ENCODE measurements around the gene ILF2.

The ILF2 gene

GRCh38 chr1:153627715-153628626 lies 42.8 kb downstream of the ILF2 start, which contains the start of gene S100A1:
Gene S100A1, plus strand, starts transcription at chr1:153628434. Its CDS starts 2,088 bp downstream, at chr1:153630522.
- no peak for DNase-seq (ENCODE audit: low read depth in 2 of 2)

- peak; percentile 80 to 81 for DNase-seq (ENCODE audit: low read depth in 2 of 2)
Measured at GRCh38 chr1:153626904-153627714, 43.7 kb downstream of the ILF2 start, which contains the start of gene S100A13. Gene S100A13, minus strand, starts transcription at chr1:153627505. Its CDS starts 1,033 bp downstream, at chr1:153626472.

GRCh38 chr1:153626477-153626903 lies 44.3 kb downstream of the ILF2 start:
- no peak for DNase-seq (ENCODE audit: low read depth in 2 of 2)

- DNase-seq (ENCODE audit: low read depth in 2 of 2), result no peak
Measured at GRCh38 chr1:153624965-153625611, 45.7 kb downstream of the ILF2 start.

GRCh38 chr1:153623101-153623500 lies 47.7 kb downstream of the ILF2 start:
- DNase-seq (ENCODE audit: low read depth in 2 of 2), result no peak

- DNase-seq (ENCODE audit: low read depth in 2 of 2), result no peak
Measured at GRCh38 chr1:153619171-153619570, 51.6 kb downstream of the ILF2 start.

- no peak for DNase-seq (ENCODE audit: low read depth in 2 of 2)
Measured at GRCh38 chr1:153617663-153618062, 53.1 kb downstream of the ILF2 start.

- DNase-seq (ENCODE audit: low read depth in 2 of 2), result no peak
Measured at GRCh38 chr1:153616917-153617311, 53.9 kb downstream of the ILF2 start.

- no peak for DNase-seq (ENCODE audit: low read depth in 2 of 2)
Measured at GRCh38 chr1:153616144-153616916, 54.5 kb downstream of the ILF2 start, which contains the start of gene S100A14. Gene S100A14, minus strand, starts transcription at chr1:153616325. Its CDS starts 467 bp downstream, at chr1:153615858.

- no peak for DNase-seq (ENCODE audit: low read depth in 2 of 2)
Measured at GRCh38 chr1:153615406-153615805, 55.4 kb downstream of the ILF2 start.

GRCh38 chr1:153614906-153615305 lies 55.9 kb downstream of the ILF2 start:
- no peak for DNase-seq (ENCODE audit: low read depth in 2 of 2)

- no peak for DNase-seq (ENCODE audit: low read depth in 2 of 2)
Measured at GRCh38 chr1:153614189-153614900, 56.4 kb downstream of the ILF2 start.

GRCh38 chr1:153613406-153613805 lies 57.4 kb downstream of the ILF2 start:
- DNase-seq (ENCODE audit: low read depth in 2 of 2), result no peak

- DNase-seq (ENCODE audit: low read depth in 2 of 2), result no peak
Measured at GRCh38 chr1:153612755-153613331, 58.0 kb downstream of the ILF2 start, which contains the start of gene S100A16. Gene S100A16, minus strand, starts transcription at chr1:153613137. Its CDS starts 4,986 bp downstream, at chr1:153608151.

GRCh38 chr1:153612111-153612754 lies 58.6 kb downstream of the ILF2 start:
- DNase-seq (ENCODE audit: low read depth in 2 of 2), result no peak

Measured in fibroblast of skin of left biceps (primary cell).